ENCODE data around the gene PRCP. TPM values are rescaled to one million over a fixed set of nuclear protein-coding genes. Genes with fewer than 3 reads are reported as not detected.

Gene PRCP
- total RNA-seq, 1 experiment from 2014 or later, result 56.7 TPM

- no peaks in the 10 kb centered on the region for H3K9me3 Mint-ChIP-seq
- Histone ChIP-seq H3K9ac (ENCODE audit: extremely low read depth, insufficient read length, low read length) (no peak overlapping the region), H4K91ac (ENCODE audit: insufficient read length, low read depth, low read length) (no peak overlapping the region), H3K4ac (ENCODE audit: low read depth, low read length) (no peak overlapping the region), H3K4me2 (ENCODE audit: insufficient read depth, insufficient read length, low read length) (no peak overlapping the region), H3K18ac (ENCODE audit: insufficient read length, low read depth, low read length) (no peak overlapping the region), H2BK15ac (ENCODE audit: low read depth, low read length) (no peak overlapping the region), H3K9me3 (ENCODE audit: control insufficient read depth, low read depth, low read length) (no peaks in the 10 kb centered on the region), H3K4me1 (ENCODE audit: insufficient read depth, low read length) (no peaks in the 10 kb centered on the region), H3K27ac (ENCODE audit: insufficient read length, low read depth, low read length) (no peak overlapping the region), H2BK20ac (ENCODE audit: low read depth, low read length, poor library complexity, severe bottlenecking) (no peak overlapping the region), H2AK5ac (ENCODE audit: insufficient read length, low read length) (no peak overlapping the region), H2BK12ac (ENCODE audit: insufficient read length, low read depth, low read length) (no peak overlapping the region), H2AFZ (ENCODE audit: low read length) (no peak overlapping the region), H3K27me3 (ENCODE audit: insufficient read depth, low read length) (no peaks in the 10 kb centered on the region), H3K56ac (ENCODE audit: insufficient read length, low read depth, low read length) (no peak overlapping the region), H3K23ac (ENCODE audit: insufficient read length, low read depth, low read length) (no peak overlapping the region), H3K79me1 (ENCODE audit: insufficient read depth, low read depth, low read length, poor library complexity, severe bottlenecking) (no peaks in the 10 kb centered on the region), H4K5ac (ENCODE audit: insufficient read length, low read depth, low read length) (no peak overlapping the region), H4K8ac (replicated peaks; ENCODE audit: insufficient read length, low read depth, low read length) (no peak overlapping the region), H3T11ph (ENCODE audit: low read length) (no peak overlapping the region), H3K23me2 (ENCODE audit: insufficient read length, low read depth, low read length, poor library complexity, severe bottlenecking) (no peaks in the 10 kb centered on the region), H2BK120ac (ENCODE audit: low read depth, low read length, poor library complexity, severe bottlenecking) (no peak overlapping the region), H3K14ac (ENCODE audit: insufficient read depth, low read length) (no peak overlapping the region), H4K20me1 (ENCODE audit: control insufficient read depth, insufficient read depth, insufficient read length) (no peaks in the 10 kb centered on the region), H2BK5ac (ENCODE audit: insufficient read length, low read length) (no peak overlapping the region), H3K79me2 (ENCODE audit: insufficient read depth, low read length) (no peaks in the 10 kb centered on the region)
- no peak overlapping the region for H3K4me3 Mint-ChIP-seq
- H3K36me3 Mint-ChIP-seq (ENCODE audit: insufficient read depth in 1 of 3, low read depth in 3 of 3), result no peaks in the 10 kb centered on the region
- no peak for TF ChIP-seq CTCF (conservative IDR thresholded peaks at IDR 0.05)
- H3K27me3 Mint-ChIP-seq (ENCODE audit: low read depth), result no peaks in the 10 kb centered on the region
- H3K4me1 Mint-ChIP-seq, result peaks cover 2 to 13% of the 10 kb centered on the region in 2 experiments; a peak in 2 of 4 replicates
- H3K27ac Mint-ChIP-seq, result no peak overlapping the region
- no CpG with 5 or more reads among the region's 2 CpGs for WGBS (ENCODE audit: extremely low coverage, insufficient read length, low lambda C conversion rate)
- DNase-seq, result no peak
Observed at GRCh38 chr11:82865841-82866240, 34.4 kb downstream of the PRCP start.
